ENCODE results near the gene IFNL2. TPM values are rescaled to one million over a fixed set of nuclear protein-coding genes. Genes with fewer than 3 reads are reported as not detected.

Gene IFNL2
- total RNA-seq, 1 experiment from 2014 or later, result not detected

DNA sequence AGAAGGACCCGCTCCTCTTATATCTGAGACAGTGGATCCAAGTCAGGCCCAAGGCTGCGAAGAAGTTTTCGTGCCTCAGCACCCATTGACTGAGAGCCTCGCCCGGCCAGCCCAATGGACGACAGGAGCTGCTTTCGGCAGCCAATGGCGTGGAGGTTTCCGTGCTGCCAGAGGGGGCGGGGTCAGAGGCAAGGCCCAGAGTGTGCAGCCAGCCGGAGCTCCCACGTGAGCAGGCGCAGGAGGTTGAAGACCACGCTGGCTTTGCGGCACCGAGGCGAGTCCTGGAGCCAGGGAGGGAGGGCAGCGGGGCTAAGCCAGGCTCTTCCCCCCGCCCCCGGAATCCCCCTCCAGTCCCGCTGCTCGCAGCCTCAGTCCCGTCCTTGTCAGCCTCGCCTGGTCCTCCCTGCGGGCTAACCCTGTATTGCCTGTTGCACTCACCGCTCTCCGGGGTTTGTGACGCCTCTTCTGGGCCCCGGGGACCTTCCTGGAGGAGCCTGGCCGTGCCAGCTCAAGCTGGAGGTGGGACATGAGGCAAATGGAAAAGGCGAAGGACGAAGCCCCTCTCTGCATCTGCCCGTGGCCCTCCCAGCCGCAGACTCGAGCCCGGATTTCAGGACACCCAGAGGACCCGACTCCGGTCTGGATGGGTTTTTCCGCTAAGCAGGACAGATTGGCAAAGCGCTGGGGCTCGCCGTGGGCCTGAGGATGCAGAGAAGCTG lies 21.1 kb upstream of the IFNL2 start:
- Mint-ChIP-seq H3K36me3 (ENCODE audit: insufficient read depth, unreplicated experiment) (no peaks in the 10 kb centered on the region), H3K4me1 (ENCODE audit: low read depth, unreplicated experiment) (peaks cover 6% of the 10 kb centered on the region), H3K27ac (ENCODE audit: unreplicated experiment) (no peak overlapping the region), H3K9me3 (ENCODE audit: unreplicated experiment) (peaks cover 7% of the 10 kb centered on the region), H3K27me3 (ENCODE audit: insufficient read depth, unreplicated experiment) (no peaks in the 10 kb centered on the region), H3K4me3 (ENCODE audit: unreplicated experiment) (peak overlapping the region; percentile 9)
- ChIA-PET CTCF (interaction anchor here (0.9 kb wide), 1 partner anchor 9 kb away, joined by 3 read pairs; no protein-coding TSS in a partner anchor), POLR2A (no interaction called here)
- Histone ChIP-seq H3K36me3 (ENCODE audit: control insufficient read depth, insufficient read depth, low read length) (no peaks in the 10 kb centered on the region), H3K9me3 (no peaks in the 10 kb centered on the region), H3K4me3 (ENCODE audit: low read depth, low read length) (no peak overlapping the region), H3K27me3 (replicated peaks; ENCODE audit: control insufficient read depth, insufficient read depth, low read length) (no peaks in the 10 kb centered on the region), H3K4me1 (peaks cover 14% of the 10 kb centered on the region)
- no TSS peak for BruUV-seq (replicated peaks)
- TF ChIP-seq, protein P1, sequence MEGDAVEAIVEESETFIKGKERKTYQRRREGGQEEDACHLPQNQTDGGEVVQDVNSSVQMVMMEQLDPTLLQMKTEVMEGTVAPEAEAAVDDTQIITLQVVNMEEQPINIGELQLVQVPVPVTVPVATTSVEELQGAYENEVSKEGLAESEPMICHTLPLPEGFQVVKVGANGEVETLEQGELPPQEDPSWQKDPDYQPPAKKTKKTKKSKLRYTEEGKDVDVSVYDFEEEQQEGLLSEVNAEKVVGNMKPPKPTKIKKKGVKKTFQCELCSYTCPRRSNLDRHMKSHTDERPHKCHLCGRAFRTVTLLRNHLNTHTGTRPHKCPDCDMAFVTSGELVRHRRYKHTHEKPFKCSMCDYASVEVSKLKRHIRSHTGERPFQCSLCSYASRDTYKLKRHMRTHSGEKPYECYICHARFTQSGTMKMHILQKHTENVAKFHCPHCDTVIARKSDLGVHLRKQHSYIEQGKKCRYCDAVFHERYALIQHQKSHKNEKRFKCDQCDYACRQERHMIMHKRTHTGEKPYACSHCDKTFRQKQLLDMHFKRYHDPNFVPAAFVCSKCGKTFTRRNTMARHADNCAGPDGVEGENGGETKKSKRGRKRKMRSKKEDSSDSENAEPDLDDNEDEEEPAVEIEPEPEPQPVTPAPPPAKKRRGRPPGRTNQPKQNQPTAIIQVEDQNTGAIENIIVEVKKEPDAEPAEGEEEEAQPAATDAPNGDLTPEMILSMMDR (IDR thresholded peaks at IDR 0.05; ENCODE audit: insufficient read depth in 1 of 2, low read depth in 1 of 2, low read length in 1 of 2, severe bottlenecking in 1 of 2, unreplicated experiment in 1 of 2), result no peak
- intact Hi-C loops (cut with micrococcal nuclease; ENCODE audit: unreplicated experiment), result no loop called here
- no peak for DNase-seq

DNA sequence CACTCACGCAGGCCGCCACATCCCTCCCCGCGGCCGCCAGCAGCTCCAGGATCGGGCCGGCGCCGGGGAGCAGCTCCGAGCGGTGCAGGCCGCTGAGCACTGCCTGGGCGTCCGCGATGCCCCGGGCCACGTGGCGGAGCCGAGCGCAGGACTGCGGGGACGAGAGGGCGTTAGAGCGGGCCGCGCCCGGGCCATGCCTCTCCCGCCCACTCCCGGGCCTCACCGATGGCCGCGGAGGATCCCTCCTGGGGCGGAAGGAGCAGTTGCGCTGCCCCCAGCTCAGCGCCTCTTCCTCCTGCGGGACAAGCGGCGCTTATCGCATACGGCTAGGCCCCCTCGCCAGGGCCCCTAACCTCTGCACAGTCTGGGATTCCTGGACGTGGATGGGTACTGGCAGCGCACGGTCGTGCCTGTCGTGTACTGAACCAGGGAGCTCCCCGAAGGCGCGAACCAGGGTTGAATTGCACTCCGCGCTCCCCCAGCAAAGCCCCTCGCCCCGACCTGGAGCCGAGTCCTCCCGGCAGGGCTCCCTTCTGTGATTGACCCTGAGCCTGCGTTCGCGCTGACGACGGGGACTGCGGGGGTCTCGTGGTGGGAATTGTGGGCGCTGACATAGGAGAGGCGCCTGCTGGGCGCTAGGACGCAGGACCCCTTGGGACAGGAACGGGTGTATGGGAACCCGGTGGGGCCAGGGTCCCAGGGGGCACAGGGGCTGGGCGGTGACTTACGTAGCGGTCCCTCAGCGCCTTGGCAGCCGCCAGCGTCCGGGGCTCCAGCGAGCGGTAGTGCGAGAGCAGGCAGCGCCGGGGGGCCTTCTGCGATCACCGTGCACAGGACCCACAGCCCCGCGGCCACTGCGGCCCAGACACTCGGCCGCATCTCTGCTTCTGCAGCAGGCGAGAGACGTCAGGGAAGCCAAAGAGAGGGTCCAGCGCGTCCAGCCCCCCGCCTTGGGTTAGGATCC lies 20.2 kb upstream of the IFNL2 start:
- Mint-ChIP-seq H3K4me3 (ENCODE audit: unreplicated experiment) (no peak overlapping the region), H3K36me3 (ENCODE audit: insufficient read depth, unreplicated experiment) (no peaks in the 10 kb centered on the region), H3K27me3 (ENCODE audit: insufficient read depth, unreplicated experiment) (no peaks in the 10 kb centered on the region), H3K9me3 (ENCODE audit: unreplicated experiment) (peaks cover 12% of the 10 kb centered on the region), H3K27ac (ENCODE audit: unreplicated experiment) (no peak overlapping the region), H3K4me1 (ENCODE audit: low read depth, unreplicated experiment) (peaks cover 15% of the 10 kb centered on the region)
- Histone ChIP-seq H3K4me3 (ENCODE audit: low read depth, low read length) (no peak overlapping the region), H3K9me3 (no peaks in the 10 kb centered on the region), H3K4me1 (peaks cover 19% of the 10 kb centered on the region), H3K27me3 (replicated peaks; ENCODE audit: control insufficient read depth, insufficient read depth, low read length) (no peaks in the 10 kb centered on the region), H3K36me3 (ENCODE audit: control insufficient read depth, insufficient read depth, low read length) (no peaks in the 10 kb centered on the region)
- BruUV-seq (replicated peaks), result no TSS peak
- ChIA-PET POLR2A (no interaction called here), CTCF (no interaction called here)
- intact Hi-C loops (cut with micrococcal nuclease; ENCODE audit: unreplicated experiment), result no loop called here
- no peak for DNase-seq
- TF ChIP-seq, protein P1 (IDR thresholded peaks at IDR 0.05; ENCODE audit: insufficient read depth in 1 of 2, low read depth in 1 of 2, low read length in 1 of 2, severe bottlenecking in 1 of 2, unreplicated experiment in 1 of 2), result no peak

DNA sequence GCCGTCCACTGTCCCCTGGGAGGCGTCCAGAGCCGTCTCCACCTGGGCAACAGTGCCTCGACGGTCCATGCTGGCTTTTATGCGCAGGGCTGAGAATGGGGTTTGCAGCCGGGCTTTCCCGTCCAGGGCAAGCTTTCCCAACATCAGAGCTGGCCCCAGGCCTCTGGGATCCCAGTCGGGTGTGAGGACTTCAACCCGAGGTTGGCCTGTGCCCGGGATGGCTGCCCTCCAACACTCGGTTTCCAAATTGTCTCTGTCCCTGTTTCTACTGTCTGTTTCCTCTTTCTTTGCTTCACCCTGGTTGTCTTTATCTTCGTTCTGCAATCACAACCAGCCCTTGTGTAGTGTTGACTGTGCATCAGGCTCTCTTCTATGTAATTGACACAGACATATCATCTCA lies 19.4 kb upstream of the IFNL2 start, which contains the start of gene IFNL4:
TSS of gene IFNL4 (minus strand) at position 51 of the 400 bp plus-strand sequence.
- no peaks in the 10 kb centered on the region for H3K36me3 ChIP-seq (ENCODE audit: control insufficient read depth, insufficient read depth, low read length)
- H3K27me3 Mint-ChIP-seq (ENCODE audit: insufficient read depth, unreplicated experiment), result no peaks in the 10 kb centered on the region
- no peak within 1 kb of the TSS for H3K27ac Mint-ChIP-seq (ENCODE audit: unreplicated experiment)
- H3K4me1 ChIP-seq, result peaks cover 26% of the 10 kb centered on the region
- TF ChIP-seq, protein P1 (IDR thresholded peaks at IDR 0.05; ENCODE audit: insufficient read depth in 1 of 2, low read depth in 1 of 2, low read length in 1 of 2, severe bottlenecking in 1 of 2, unreplicated experiment in 1 of 2), result no peak
- H3K4me1 Mint-ChIP-seq (ENCODE audit: low read depth, unreplicated experiment), result peaks cover 23% of the 10 kb centered on the region
- ChIA-PET POLR2A (no interaction called here), CTCF (no interaction called here)
- H3K27me3 ChIP-seq (replicated peaks; ENCODE audit: control insufficient read depth, insufficient read depth, low read length), result no peaks in the 10 kb centered on the region
- H3K36me3 Mint-ChIP-seq (ENCODE audit: insufficient read depth, unreplicated experiment), result no peaks in the 10 kb centered on the region
- DNase-seq, result no peak
- no peak within 1 kb of the TSS for H3K4me3 Mint-ChIP-seq (ENCODE audit: unreplicated experiment)
- H3K9me3 Mint-ChIP-seq (ENCODE audit: unreplicated experiment), result peaks cover 12% of the 10 kb centered on the region
- no peak within 1 kb of the TSS for H3K4me3 ChIP-seq (ENCODE audit: low read depth, low read length)
- intact Hi-C loops (cut with micrococcal nuclease; ENCODE audit: unreplicated experiment), result no loop called here
- BruUV-seq (replicated peaks), result no TSS peak
- no peaks in the 10 kb centered on the region for H3K9me3 ChIP-seq
